Mesothelial cell of epicardium (in vitro differentiated cells): ENCODE measurements around the gene DLX4. TPM values are rescaled to one million over a fixed set of nuclear protein-coding genes. Genes with fewer than 3 reads are reported as not detected.

Source experiments
- DNase-seq, 2 experiments: peaks; one replicate each; pipeline ENCODE4 v3.0.0; 2021; ENCODE audit warnings: low spot score in 2 of 2; ENCODE audit not compliant: unreplicated experiment in 2 of 2
- H3K27ac Mint-ChIP-seq: 2 replicates; pipeline ENCODE4 v1.8.0; 2021; ENCODE audit warnings: mixed read lengths
- H3K27me3 Mint-ChIP-seq: 2 replicates; pipeline ENCODE4 v1.8.0; 2021; ENCODE audit warnings: low read depth, mixed read lengths
- H3K36me3 Mint-ChIP-seq: 2 replicates; pipeline ENCODE4 v1.8.0; 2021; ENCODE audit warnings: mixed read lengths
- H3K4me1 Mint-ChIP-seq: 2 replicates; pipeline ENCODE4 v1.8.0; 2021; ENCODE audit warnings: mixed read lengths
- H3K4me3 Mint-ChIP-seq: 2 replicates; pipeline ENCODE4 v1.8.0; 2021; ENCODE audit warnings: mild to moderate bottlenecking, moderate library complexity, mixed read lengths
- H3K9me3 Mint-ChIP-seq: 2 replicates; pipeline ENCODE4 v1.8.0; 2021; ENCODE audit warnings: mixed read lengths
- CTCF ChIP-seq: fragments of 200-600 bp; sonication (generic); IDR thresholded peaks from one replicate; pipeline ENCODE4 v1.5.0; 2021; ENCODE audit warnings: antibody characterized with exemption; ENCODE audit not compliant: unreplicated experiment
- total RNA-seq: library from RNA; stranded (reverse); gene quantifications from 3 replicates; pipeline ENCODE4 v1.2.1, GENCODE V29; 2021

The DLX4 gene
- total RNA-seq, 1 donor from 2014 or later: 2.7 TPM

GRCh38 chr17:49955157-49955556 is 13.8 kb upstream of the DLX4 start:
- Mint-ChIP-seq H3K4me3 (no peak overlapping the region), H3K4me1 (peaks cover 9% of the 10 kb centered on the region), H3K9me3 (no peaks in the 10 kb centered on the region), H3K27me3 (peaks cover 13% of the 10 kb centered on the region), H3K36me3 (no peaks in the 10 kb centered on the region), H3K27ac (no peak overlapping the region)
- DNase-seq: no peak
- no peak for TF ChIP-seq CTCF

- no peak overlapping the region for H3K27ac Mint-ChIP-seq
- H3K4me3 Mint-ChIP-seq: no peak overlapping the region
- H3K36me3 Mint-ChIP-seq: no peaks in the 10 kb centered on the region
- H3K9me3 Mint-ChIP-seq: no peaks in the 10 kb centered on the region
- H3K4me1 Mint-ChIP-seq: peaks cover 9% of the 10 kb centered on the region
- DNase-seq: no peak
- peaks cover 22% of the 10 kb centered on the region for H3K27me3 Mint-ChIP-seq
- no peak for TF ChIP-seq CTCF
These were observed 12.2 kb upstream of the DLX4 start for GRCh38 chr17:49956780-49957179.

GRCh38 chr17:49957350-49957749 is 11.6 kb upstream of the DLX4 start:
- H3K4me3 Mint-ChIP-seq: no peak overlapping the region
- TF ChIP-seq CTCF: no peak
- H3K27me3 Mint-ChIP-seq: peaks cover 26% of the 10 kb centered on the region
- DNase-seq: no peak
- no peak overlapping the region for H3K27ac Mint-ChIP-seq
- no peaks in the 10 kb centered on the region for H3K36me3 Mint-ChIP-seq
- H3K9me3 Mint-ChIP-seq: no peaks in the 10 kb centered on the region
- peaks cover 6% of the 10 kb centered on the region for H3K4me1 Mint-ChIP-seq

- Mint-ChIP-seq H3K36me3 (no peaks in the 10 kb centered on the region), H3K27ac (no peak overlapping the region), H3K27me3 (peaks cover 39% of the 10 kb centered on the region), H3K9me3 (no peaks in the 10 kb centered on the region), H3K4me3 (no peak overlapping the region), H3K4me1 (peaks cover 7% of the 10 kb centered on the region)
- DNase-seq: no peak
- TF ChIP-seq CTCF: no peak
These were observed 10.3 kb upstream of the DLX4 start for GRCh38 chr17:49958723-49959122.

- Mint-ChIP-seq H3K27me3 (peaks cover 46% of the 10 kb centered on the region), H3K4me3 (no peak overlapping the region), H3K9me3 (no peaks in the 10 kb centered on the region), H3K4me1 (peaks cover 13% of the 10 kb centered on the region), H3K36me3 (no peaks in the 10 kb centered on the region), H3K27ac (no peak overlapping the region)
- TF ChIP-seq CTCF: no peak
- DNase-seq: no peak
These were observed 9.6 kb upstream of the DLX4 start for GRCh38 chr17:49959183-49959935.
